HK-2 (cell line): ENCODE results near the gene ERGIC1.

ENCODE experiments used
- DNase-seq: peaks from one replicate; pipeline ENCODE4 v3.0.0-alpha.2; 2018; ENCODE audit not compliant: unreplicated experiment

ERGIC1 gene

DNA sequence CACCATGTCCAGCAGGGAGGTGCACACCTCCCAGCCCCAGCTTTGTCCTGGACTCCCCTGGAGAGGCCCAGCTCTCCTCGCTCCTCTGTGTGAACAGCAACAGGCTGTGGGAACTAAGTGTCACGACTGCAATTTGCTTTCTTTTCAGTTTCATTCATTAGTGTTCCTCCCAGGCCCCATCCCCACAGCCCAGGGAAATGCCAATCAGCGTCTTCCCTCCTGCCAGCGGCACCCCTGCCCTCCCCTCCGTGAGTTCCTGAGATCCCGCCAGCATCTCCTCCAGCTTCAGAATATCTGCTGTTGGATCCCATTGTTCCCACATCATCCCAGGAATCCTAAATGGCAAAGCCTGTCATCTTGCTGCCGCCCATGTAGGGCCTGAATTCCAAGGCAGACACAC is 112.1 kb downstream of the ERGIC1 start:
- DNase-seq: no peak

- DNase-seq: no peak
Measured at GRCh38 chr5:172949426-172949825, 115.4 kb downstream of the ERGIC1 start.

DNA sequence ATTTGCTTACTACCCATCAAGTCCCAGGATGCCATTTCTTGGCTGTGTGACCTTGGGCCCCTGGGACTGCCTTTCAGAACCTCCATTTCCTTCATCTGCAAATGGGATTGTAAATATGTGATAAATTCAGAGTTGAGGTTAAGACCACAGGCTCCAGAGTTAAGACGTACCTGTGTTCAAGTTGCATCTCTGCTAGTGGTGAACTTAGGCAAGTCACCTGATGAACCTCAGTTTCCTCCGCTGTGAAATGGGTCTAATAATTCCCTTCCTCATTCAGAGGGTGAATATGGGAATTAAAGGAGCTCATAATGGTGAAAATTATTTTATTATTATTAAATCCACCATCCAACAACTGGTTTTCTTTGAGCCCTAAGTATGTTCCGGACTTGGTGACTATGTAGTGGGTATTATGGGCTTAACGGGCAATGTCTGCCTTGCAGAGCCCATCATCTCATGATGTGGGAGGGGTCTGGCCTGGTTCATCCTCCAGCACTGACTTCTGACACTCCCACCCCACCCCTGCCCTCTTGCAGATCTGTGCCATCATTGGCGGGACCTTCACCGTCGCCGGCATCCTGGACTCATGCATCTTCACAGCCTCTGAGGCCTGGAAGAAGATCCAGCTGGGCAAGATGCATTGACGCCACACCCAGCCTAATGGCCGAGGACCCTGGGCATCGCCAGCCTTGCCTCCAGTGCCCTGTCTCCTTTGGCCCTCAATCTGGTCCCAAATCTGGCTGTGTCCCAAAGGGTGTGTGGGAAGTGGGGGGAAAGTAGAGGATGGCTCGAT is 116.3 kb downstream of the ERGIC1 start:
- no peak for DNase-seq

DNA sequence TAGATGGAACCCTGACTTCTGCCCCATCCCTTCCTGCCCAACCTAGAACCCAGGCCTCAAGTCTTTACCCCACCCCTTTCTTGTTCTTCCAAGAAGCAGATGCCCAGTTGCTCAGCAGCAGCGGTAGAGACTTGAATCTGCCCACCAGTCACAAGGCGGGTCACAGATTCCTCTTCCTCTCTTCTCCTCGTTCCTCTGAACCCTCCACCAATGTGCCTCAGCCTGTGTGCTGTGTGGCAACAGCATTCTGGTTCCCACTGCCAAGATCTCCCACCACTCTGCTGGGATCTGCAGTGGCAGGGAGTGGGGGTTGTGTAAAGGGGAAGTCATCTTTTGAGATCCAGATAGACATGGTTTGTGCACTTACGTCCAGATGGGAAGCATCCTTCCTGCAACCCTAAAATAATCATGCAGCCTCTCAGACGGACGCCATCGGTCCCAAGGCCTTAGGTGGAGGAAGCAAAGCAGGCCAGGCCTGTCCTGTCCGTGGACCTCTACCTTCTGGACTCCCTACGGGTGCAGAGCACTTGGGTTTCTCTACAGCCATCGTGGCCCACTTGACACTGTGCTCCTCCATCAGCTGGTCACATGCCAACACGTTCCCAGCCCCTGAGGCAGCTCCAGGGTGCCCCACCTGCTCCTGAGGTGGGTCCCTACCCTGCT is 117.5 kb downstream of the ERGIC1 start:
- DNase-seq: no peak

DNA sequence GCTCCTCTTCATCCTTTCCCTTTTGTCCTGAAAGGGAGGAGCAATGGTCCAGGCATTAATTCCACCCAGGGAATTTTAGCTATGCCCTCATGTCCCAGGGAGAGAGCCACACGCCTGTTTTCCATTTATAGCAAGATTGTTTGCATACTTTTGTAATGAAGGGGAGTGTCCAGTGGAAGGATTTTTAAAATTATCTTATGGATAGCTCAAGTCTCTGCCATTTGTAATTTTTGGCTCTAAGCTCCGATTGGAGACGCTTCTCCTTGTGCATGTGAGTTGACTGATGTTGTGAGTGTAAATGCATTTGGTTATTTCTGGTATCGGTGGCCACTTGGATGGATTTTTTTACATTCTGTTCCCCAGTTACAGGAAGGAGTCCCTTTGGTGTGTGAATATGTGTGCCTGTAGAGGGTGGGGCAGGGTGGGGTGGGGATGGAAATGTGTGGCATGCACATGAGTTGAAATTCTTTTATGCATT is 118.0 kb downstream of the ERGIC1 start:
- no peak for DNase-seq

- DNase-seq: no peak
Measured at GRCh38 chr5:172953776-172954675, 120.0 kb downstream of the ERGIC1 start.

GRCh38 chr5:172954751-172955159 is 120.7 kb downstream of the ERGIC1 start:
- DNase-seq: no peak

DNA sequence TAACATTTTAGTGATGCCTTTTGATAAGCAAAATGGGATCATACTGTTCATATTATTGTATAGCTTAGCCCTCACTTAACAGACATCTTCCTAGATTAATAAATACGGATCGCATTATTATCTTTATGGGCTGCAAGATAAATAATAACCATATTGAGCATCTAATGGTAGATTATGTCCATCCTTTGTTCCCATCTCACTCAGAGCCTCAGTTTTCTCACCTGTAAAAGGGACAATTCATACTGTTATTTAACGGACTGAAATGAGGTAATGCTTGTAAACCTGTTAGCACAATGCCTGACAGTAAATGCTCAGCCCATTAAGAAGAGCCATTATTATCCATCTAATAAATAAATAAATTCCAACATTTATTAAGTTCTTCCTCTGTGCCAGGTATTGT is 122.2 kb downstream of the ERGIC1 start:
- no peak for DNase-seq

GRCh38 chr5:172956936-172957335 is 122.9 kb downstream of the ERGIC1 start:
- no peak for DNase-seq

GRCh38 chr5:172957458-172957857 is 123.4 kb downstream of the ERGIC1 start:
- no peak for DNase-seq

GRCh38 chr5:172958331-172959046 is 124.4 kb downstream of the ERGIC1 start:
- no peak for DNase-seq

- no peak for DNase-seq
Measured at GRCh38 chr5:172959824-172960799, 126.1 kb downstream of the ERGIC1 start.

- DNase-seq: no peak
Measured at GRCh38 chr5:172969921-172970320, 135.9 kb downstream of the ERGIC1 start.

DNA sequence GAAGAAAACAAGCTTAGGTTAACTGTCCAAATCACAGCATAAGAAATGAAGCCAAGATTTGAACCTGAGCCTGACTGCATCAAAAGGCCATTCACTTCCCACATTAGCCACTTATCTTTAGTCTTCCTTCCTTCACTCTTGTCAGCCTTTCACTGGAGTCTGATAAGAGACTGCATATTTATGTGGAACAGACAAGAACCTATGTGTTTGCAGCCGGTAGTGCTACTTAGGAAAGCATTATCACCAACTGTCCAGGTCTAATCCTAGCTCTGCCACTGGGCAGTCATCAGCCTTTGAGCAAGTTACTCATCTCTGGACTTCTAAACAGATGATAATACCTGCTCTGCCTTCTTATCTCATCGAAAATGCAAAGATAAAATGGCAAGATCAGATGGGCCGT is 137.4 kb downstream of the ERGIC1 start:
- DNase-seq: no peak

DNA sequence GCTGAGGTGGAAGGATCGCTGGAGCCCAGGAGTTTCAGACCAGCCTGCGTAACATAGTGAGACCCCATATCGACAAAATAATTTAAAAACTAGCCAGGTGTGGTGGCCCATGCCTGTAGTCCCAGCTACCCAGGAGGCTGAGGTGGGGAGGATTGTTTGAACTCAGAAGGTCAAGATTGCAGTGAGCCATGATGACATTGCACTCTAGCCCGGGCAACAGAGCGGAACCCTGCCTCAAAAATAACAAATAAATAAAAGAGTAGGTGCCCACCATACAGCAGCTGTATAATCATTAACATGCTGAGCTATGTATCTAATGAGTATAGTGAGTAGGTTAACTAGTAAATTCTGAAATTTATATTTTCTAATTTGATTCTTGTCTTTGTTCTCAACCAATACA is 138.5 kb downstream of the ERGIC1 start:
- DNase-seq: no peak

- no peak for DNase-seq
Measured at GRCh38 chr5:172973127-172973916, 139.3 kb downstream of the ERGIC1 start.

DNA sequence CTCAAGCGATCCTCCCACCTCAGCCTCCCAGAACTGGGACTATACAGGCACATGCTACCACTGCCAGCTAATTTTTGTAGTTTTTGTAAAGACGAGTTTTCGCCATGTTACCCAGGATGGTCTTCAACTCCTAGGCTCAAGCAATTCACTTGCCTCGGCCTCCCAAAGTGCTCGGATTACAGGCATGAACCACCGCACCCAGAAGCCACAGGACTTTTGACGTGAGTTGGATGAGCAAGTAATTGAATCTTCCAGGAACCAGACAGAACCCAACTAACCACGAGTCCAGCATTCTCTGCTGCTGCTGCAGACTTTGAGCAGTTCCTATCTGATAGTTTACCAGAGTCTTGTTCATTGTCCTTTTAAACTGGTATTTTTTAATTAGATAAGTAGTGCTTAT is 139.9 kb downstream of the ERGIC1 start:
- no peak for DNase-seq

GRCh38 chr5:172975289-172975688 is 141.2 kb downstream of the ERGIC1 start:
- no peak for DNase-seq

- no peak for DNase-seq
Measured at GRCh38 chr5:172979778-172980177, 145.7 kb downstream of the ERGIC1 start.

DNA sequence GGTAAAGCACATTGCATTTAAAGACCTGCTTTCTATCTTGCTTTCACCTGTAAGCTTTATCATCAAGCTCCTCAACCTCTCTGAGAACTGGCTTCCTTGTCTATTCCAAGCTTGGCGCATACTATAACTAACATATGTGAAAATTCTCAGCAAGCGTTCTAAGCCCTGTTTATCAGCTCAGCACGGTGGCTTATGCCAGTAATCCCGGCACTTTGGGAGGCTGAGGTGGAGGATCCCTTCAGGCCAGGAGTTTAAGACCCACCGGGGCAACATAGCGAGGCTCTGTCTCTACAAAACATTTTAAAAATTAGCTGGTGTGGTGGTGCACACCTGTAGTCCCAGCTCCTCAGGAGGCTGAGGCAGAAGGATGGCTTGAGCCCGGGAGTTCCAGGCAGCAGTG is 147.9 kb downstream of the ERGIC1 start:
- no peak for DNase-seq
